DLD1 (cell line): Measurements from ENCODE around the gene CPPED1.

Experiments used
- in situ Hi-C: cut with HindIII; loops from 2 replicates; pipeline ENCODE4 v1.10.0; 2017; ENCODE audit warnings: low sequenced_read_pairs

CPPED1 gene

DNA sequence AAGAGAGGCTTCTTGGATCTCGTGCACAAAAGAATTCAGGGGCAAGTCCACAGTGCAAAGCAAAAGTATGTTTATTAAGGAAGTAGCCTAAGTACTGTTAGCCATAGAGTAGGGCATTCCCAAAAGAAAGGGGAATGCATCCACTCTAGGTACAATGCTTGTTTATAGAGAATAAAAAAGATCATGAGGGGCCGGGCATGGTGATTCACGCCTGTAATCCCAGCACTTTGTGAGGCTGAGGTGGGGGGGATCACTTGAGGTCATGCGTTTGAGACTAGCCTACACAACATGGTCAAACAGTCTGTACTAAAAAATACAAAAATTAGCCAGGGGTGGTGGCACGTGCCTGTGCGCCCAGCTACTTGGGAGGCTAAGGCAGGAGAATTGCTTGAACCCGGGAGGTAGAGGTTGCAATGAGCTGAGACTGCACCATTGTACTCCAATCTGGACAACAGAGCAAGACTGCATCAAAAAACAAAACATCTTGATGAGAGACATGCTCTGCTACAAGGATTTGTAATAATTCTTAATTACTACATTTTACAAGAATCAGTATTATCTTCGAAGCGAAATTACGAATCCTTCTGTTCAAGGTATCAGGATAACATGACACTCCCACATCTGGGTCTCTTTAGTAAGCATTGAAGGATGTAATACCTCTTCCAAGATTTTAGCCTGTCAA lies 191.6 kb downstream of the CPPED1 start:
- in situ Hi-C loops = no loop called here

DNA sequence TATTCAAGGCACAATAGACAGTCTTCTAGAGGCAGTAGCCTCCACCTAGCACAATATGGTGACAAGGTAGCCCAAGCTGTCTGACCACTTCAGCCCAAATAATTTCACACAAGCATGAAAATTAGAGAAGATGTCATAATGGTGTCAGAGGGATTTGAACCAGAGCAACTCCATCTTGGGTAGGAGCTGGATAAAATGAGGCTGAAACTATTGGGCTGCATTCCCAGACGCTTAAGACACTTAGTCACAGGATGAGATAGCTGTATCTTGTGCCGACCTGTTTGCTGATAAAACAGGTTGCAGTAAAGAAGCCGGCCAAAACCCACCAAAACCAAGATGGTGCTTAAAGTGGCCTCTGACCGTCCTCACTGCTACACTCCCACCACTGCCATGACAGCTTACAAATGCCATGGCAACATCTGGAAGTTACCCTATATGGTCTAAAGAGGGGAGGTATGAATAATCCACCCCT lies 192.6 kb downstream of the CPPED1 start:
- in situ Hi-C loops = no loop called here

DNA sequence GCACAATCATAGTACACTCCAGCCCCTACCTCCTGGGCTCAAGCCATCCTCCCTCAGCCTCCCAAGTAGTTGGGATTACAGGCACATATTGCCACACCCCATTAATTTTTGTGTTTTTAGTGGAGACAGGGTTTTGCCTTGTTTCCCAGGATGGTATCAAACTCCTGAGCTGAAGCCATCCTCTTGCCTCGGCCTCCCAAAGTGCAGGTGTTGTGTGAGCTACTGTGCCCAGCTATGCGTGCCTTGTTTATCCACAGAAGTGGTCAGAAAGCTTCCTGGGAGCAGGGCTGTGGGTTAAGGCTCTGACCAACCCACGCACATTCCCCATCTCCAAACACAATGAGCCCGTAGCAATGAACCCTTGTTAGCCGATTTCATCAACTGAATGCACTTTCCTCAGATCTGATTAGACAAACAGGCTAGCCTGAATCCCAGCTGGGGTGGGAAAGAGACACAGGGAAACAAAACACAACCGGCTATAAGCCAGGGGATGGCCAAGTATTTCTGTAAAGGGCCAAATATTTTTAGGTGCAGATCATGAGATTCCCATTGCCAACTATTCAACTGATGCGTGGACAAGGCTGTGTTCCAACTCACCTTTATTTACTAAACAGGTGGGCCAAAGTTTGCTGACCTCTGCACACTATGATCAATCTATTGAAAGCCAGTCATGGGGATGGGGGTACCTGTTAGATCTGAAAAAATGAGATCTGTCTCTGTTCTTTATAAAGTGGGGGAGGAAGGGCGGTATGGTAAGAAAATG lies 193.6 kb downstream of the CPPED1 start:
- in situ Hi-C loops = no loop called here
